Subcutaneous adipose tissue (tissue), 4 donors: ENCODE measurements around the gene IL11. TPM values are rescaled to one million over a fixed set of nuclear protein-coding genes. Genes with fewer than 3 reads are reported as not detected.

ENCODE experiments used
- total RNA-seq, 4 donors: library from RNA; depleted of rRNA; stranded (reverse); fragments of >200 nt; gene quantifications; one replicate each; pipeline ENCODE4 v1.1.0, GENCODE V29; 2016
- TF ChIP-seq, protein P1 (sequence below): fragments of 450-650 bp; IDR thresholded peaks from one replicate; pipeline ENCODE4 v1.5.1; 2016; ENCODE audit warnings: low read depth, mild to moderate bottlenecking, control low read depth, antibody characterized with exemption, moderate library complexity

The IL11 gene
- total RNA-seq, 4 donors from 2014 or later = not detected

DNA sequence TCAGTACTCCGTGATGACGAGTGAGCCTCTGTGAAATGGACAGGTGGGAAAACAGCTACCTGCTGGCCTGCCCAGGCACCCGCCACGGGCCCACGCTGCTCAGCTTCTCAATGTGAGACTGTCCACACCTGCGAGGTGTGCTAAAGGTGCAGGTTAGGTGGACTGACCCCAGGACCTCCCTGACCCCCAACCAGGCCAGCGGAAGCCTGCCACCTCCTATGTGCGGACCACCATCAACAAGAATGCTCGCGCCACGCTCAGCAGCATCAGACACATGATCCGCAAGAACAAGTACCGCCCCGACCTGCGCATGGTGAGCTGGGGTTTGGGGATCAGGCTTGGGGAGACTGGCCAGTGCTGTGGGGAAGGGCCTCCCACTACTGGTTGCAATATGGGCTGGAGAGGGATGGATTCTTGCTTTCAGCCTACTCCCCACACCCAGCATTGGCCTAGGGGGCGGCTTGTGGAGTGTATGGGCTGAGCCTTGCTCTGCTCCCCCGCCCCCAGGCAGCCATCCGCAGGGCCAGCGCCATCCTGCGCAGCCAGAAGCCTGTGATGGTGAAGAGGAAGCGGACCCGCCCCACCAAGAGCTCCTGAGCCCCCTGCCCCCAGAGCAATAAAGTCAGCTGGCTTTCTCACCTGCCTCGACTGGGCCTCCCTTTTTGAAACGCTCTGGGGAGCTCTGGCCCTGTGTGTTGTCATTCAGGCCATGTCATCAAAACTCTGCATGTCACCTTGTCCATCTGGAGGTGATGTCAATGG, 17.7 kb upstream of the IL11 start:
- TF ChIP-seq, protein P1, sequence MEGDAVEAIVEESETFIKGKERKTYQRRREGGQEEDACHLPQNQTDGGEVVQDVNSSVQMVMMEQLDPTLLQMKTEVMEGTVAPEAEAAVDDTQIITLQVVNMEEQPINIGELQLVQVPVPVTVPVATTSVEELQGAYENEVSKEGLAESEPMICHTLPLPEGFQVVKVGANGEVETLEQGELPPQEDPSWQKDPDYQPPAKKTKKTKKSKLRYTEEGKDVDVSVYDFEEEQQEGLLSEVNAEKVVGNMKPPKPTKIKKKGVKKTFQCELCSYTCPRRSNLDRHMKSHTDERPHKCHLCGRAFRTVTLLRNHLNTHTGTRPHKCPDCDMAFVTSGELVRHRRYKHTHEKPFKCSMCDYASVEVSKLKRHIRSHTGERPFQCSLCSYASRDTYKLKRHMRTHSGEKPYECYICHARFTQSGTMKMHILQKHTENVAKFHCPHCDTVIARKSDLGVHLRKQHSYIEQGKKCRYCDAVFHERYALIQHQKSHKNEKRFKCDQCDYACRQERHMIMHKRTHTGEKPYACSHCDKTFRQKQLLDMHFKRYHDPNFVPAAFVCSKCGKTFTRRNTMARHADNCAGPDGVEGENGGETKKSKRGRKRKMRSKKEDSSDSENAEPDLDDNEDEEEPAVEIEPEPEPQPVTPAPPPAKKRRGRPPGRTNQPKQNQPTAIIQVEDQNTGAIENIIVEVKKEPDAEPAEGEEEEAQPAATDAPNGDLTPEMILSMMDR = no peak

DNA sequence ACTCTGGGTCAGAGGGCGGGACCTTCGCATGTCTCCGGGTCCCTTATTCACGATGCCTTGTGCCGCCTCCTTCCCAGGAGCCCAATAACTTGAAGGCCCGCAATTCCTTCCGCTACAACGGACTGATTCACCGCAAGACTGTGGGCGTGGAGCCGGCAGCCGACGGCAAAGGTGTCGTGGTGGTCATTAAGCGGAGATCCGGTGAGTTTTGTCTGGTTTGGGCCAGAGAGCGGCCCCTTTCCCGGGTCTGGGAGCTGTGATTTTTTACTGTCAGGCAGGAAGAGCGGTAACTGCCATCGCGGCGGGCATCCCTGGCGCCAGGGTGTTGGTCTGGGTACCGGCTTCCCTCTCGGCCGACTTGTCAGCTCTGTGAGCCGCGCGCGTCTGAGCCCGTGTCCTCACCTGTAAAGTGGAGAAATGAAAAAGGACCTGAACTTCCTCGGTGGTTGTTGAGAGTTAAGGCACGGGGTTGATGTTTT, 16.3 kb upstream of the IL11 start:
- TF ChIP-seq, protein P1 = no peak

DNA sequence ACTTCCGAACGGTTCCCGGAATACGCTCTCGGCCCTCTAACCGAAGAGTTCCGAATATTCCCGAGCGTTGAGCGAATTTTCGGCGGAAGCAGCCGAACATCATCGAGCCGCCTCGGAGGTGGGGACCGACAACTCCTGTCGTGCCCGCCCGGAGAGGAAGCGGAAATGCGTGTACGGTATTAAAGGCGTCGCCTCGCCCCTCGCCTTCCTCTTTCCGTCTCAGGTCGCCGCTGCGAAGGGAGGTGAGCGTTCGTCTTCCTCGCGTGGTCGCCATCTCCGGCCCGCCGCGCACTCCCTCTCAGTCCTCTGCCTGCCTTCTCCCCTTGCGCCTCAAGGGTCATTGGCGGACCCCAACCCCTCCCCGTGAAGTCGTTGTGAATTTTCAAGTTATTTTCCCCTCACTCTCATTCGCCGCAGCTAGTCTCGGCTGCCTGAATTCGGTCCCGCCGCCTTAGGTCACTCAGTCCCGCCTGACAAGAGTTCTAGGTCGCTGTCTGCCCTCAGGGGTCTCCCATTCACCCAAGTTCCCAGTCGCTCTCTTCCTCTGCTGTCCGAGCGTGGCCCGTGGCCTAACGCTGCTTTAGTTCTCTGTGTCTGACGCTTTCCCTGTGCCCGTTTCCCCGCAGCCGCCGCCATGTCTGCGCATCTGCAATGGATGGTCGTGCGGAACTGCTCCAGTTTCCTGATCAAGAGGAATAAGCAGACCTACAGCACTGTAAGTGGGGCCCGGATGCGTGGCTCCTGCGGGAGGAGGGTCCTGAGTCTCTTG, 15.6 kb upstream of the IL11 start, which contains the start of gene RPL28:
Gene RPL28, plus strand, starts transcription at position 209 of the 769 bp plus-strand sequence. Its CDS starts 426 bp downstream, at position 635.
- TF ChIP-seq, protein P1 = no peak

DNA sequence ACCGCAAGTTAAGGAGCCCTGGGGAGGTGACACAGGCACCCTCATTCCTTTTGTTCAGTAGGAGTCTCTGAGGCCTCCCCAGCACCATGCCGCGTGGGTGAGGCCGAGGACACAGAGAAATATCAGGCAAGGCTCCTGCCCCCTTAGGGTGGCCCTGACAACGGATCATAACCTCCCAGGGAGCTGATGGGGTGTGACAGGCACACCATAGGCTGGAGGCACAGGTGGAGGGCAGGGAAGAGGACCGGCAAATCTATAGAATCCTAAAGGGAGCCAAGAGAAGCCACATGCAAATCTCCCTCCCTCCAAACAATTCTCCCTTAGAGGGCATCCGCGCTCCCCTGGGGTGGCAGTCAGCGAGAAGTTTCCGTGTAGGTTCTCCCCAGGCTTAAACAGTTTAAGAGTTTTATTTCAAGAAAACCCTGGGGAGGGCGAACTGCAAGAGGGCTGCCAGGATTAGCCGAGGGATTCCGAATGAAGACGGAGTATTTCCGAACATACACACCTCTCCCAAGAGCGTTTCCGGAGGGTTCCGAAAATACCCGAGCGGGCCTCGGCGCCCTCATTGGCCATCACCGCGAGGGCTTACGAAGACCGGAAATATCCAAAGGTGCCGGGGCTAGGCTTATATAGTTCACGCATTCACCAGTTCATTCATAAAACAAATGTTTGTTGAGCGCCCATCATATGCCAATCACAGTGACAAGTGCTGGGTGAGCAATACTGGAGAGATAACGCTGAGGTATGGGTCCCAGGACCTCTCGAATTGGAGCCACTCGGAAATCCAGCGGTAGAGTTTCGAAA, 14.9 kb upstream of the IL11 start:
- TF ChIP-seq, protein P1 = peak; percentile 20

DNA sequence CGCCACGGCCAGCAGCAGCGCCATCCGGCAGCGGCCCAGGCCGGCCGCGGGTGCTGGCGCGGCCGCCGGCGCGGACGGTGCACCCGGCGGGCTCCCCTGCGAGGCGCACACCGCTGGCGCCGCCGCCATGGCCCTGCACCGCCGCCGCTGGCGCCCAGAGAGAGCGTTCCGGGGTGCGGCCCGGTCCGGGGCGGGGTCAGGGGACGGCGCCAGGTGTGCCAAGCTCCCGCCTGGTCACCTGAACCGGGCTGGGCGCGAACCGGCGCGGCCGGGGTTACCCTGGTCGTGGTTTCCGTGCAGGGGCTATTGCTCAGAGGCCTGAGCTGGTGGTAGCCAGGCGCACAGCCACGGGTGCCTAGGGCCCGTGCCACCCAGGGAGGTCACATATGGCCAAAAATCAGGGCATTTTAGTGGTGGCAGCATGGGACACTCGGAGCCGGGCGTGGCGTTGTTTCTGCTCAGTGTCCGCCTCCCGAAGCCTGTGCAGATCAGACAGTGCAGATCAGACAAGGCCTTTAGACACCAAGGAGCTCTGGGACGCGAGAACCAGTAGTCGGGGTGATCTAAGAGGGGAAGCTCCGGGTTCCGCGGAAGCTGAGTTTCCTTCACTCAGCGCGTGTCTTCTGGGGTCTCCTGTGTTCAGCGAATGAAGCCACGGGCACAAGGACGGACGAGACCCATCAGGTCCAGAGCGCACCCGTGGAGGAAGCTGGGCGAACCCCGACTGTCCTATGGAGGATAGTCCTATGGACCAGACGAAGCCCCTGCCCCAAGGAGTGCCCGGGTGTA, 14.1 kb upstream of the IL11 start, which contains the start of gene TMEM238:
Gene TMEM238, minus strand, starts transcription at position 162 of the 789 bp plus-strand sequence. Its CDS starts 33 bp downstream, at position 129.
- TF ChIP-seq, protein P1 = no peak

DNA sequence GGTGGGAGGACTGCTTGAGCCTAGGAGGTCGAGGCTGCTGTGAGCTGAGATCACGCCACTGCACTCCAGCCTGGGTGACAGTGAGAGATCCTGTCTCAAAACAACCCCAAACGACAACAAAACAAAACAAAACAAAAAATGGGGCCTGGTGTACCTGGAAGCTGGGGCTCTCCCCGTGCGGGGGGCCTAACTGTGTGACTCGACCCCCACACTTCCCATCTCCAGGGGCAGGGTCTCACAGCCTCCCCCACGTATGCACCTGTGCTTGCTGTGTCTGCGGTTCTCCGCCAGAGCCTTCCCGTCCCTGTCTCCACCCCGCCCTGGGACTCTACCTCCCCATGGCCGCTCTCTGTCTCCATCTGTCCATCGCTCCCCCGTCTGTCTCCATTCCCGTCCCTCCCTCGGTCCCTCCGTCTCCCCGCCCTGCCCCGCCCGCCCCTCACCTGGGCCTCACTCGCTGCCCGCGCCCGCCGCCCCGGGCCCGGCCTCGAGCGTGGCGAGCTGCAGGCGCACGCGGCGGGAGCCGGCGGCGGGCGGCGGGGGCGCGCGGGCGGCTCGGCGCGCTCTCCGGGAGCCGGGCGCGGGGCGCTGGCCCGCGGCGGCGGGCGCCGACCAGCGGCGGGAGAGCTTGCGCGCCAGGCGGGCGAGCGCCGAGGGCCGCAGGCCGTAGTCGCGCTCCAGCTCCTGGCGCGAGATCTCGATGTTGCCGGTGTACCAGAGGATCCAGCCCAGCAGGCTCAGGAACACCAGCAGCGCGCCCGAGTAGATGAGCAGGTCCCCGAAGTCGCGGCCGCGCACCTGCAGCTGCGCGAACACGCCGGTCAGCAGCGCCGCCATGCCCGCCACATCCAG, 13.2 kb upstream of the IL11 start:
- TF ChIP-seq, protein P1 = no peak
